ENCODE results near the gene MAEA. TPM values are rescaled to one million over a fixed set of nuclear protein-coding genes. Genes with fewer than 3 reads are reported as not detected.

MAEA gene
- total RNA-seq, 1 donor from 2014 or later = 65.8 TPM

DNA sequence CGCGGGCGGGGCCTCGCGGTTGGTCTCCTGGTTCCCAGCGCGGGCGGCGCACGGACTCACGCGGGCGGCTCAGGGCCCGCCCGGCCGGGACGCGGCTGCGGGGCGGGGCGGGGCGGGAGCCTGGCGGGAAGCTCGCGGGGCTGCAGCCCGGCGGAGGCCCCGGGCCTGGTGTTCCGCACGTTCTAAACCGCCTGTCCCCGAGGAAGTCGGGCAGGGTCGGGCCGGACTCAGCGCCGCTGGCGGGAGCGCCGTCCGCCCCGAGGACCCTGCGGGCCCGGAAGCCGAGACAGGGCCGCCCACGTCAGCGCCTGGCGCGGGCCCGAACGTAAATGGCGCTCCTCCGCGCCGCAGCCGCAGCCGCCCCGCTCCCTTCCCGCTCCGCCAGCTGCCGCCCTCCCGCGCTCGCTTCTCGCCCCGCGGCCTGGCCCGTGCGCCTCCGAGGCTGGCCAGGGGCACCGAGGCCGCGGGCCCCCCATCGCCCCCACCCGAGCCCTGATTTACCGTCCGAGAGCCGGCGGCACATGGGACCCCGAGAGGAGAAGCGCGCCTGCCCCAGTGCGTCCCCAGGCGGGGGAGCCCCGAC lies 40.5 kb upstream of the MAEA start:
- Histone ChIP-seq H3K27me3 (ENCODE audit: low read depth) (no peaks in the 10 kb centered on the region), H3K36me3 (peaks cover 5% of the 10 kb centered on the region), H3K9me3 (no peaks in the 10 kb centered on the region), H3K27ac (peak overlapping the region; percentile 98), H3K4me3 (peak overlapping the region; percentile 74), H3K4me1 (peaks cover 60% of the 10 kb centered on the region)
- intact Hi-C loops (cut with DNase I) = no loop called here
- ATAC-seq = peak; percentile 72 to 79
- DNase-seq = peak; percentile 92
- TF ChIP-seq, protein P1, sequence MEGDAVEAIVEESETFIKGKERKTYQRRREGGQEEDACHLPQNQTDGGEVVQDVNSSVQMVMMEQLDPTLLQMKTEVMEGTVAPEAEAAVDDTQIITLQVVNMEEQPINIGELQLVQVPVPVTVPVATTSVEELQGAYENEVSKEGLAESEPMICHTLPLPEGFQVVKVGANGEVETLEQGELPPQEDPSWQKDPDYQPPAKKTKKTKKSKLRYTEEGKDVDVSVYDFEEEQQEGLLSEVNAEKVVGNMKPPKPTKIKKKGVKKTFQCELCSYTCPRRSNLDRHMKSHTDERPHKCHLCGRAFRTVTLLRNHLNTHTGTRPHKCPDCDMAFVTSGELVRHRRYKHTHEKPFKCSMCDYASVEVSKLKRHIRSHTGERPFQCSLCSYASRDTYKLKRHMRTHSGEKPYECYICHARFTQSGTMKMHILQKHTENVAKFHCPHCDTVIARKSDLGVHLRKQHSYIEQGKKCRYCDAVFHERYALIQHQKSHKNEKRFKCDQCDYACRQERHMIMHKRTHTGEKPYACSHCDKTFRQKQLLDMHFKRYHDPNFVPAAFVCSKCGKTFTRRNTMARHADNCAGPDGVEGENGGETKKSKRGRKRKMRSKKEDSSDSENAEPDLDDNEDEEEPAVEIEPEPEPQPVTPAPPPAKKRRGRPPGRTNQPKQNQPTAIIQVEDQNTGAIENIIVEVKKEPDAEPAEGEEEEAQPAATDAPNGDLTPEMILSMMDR (IDR thresholded peaks at IDR 0.05) = no peak

- TF ChIP-seq, protein P1 (IDR thresholded peaks at IDR 0.05) = no peak
- no peaks in the 10 kb centered on the region for H3K27me3 ChIP-seq (ENCODE audit: low read depth)
- DNase-seq = peak; percentile 62
- intact Hi-C loops (cut with DNase I) = no loop called here
- H3K4me3 ChIP-seq = peak overlapping the region; percentile 74
- peak; percentile 15 to 27 for ATAC-seq
- peaks cover 53% of the 10 kb centered on the region for H3K4me1 ChIP-seq
- H3K9me3 ChIP-seq = no peaks in the 10 kb centered on the region
- peaks cover 5% of the 10 kb centered on the region for H3K36me3 ChIP-seq
- peak overlapping the region; percentile 98 for H3K27ac ChIP-seq
Observed at GRCh38 chr4:1249731-1250526, 39.8 kb upstream of the MAEA start.

DNA sequence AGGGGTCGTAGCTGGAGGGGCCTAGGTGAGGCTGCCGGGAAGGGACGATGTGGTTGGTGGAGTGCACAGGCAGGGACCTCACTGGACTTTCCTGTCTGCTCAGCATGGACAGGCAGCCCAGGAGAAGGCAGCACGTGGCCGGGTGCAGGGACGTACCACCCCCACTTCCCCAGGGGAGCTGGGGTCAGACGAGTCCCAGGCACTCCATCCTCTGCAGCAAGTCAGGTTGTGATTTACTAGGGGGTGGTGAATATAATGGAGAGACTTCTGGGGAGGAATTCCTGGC lies 39.2 kb upstream of the MAEA start:
- DNase-seq (no peak), ATAC-seq (no peak)
- intact Hi-C loops (cut with DNase I) = no loop called here
- Histone ChIP-seq H3K27me3 (ENCODE audit: low read depth) (no peaks in the 10 kb centered on the region), H3K36me3 (peaks cover 5% of the 10 kb centered on the region), H3K4me1 (peaks cover 47% of the 10 kb centered on the region), H3K9me3 (no peaks in the 10 kb centered on the region), H3K27ac (peak overlapping the region; percentile 98), H3K4me3 (peak overlapping the region; percentile 74)
- TF ChIP-seq, protein P1 (IDR thresholded peaks at IDR 0.05) = no peak

GRCh38 chr4:1250921-1251772 lies 38.5 kb upstream of the MAEA start:
- Histone ChIP-seq H3K27ac (no peak overlapping the region), H3K36me3 (peaks cover 5% of the 10 kb centered on the region), H3K9me3 (no peaks in the 10 kb centered on the region), H3K27me3 (ENCODE audit: low read depth) (no peaks in the 10 kb centered on the region), H3K4me1 (peaks cover 41% of the 10 kb centered on the region), H3K4me3 (no peak overlapping the region)
- DNase-seq (peak; percentile 45), ATAC-seq (no peak)
- TF ChIP-seq, protein P1 (IDR thresholded peaks at IDR 0.05) = no peak
- intact Hi-C loops (cut with DNase I) = no loop called here

DNA sequence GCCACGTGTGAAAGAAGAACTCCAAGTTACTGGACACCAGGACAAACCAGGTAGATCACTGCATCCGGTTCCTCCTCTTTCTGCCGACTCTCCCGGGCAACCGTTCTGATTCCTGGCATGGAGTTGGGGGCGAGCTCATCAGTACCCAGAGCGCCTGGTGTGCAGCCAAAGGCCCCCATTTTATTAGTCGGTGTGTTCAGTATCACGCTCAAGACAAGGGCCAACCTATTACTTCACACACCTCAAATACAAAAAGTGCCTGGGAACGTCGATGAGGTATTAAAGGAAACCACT lies 38.0 kb upstream of the MAEA start:
- intact Hi-C loops (cut with DNase I) = no loop called here
- Histone ChIP-seq H3K27me3 (ENCODE audit: low read depth) (no peaks in the 10 kb centered on the region), H3K27ac (no peak overlapping the region), H3K4me3 (no peak overlapping the region), H3K36me3 (peaks cover 5% of the 10 kb centered on the region), H3K4me1 (peaks cover 35% of the 10 kb centered on the region), H3K9me3 (no peaks in the 10 kb centered on the region)
- DNase-seq = no peak
- TF ChIP-seq, protein P1 (IDR thresholded peaks at IDR 0.05) = no peak
- ATAC-seq = no peak
